MM.1S (cell line): ENCODE results near the gene PRSS27.
"Not testable (repeated sequence)": the region's sequence is repeated elsewhere in the genome, so short reads cannot be mapped to it uniquely, and the experiment has no call there.

ENCODE experiments used
- CTCF ChIP-seq: fragments of 300-600 bp; sonication (generic); IDR thresholded peaks from 2 replicates; pipeline ENCODE4 v1.5.1; 2016; ENCODE audit warnings: antibody characterized with exemption, low read length, mixed read lengths
- EZH2 ChIP-seq: fragments of 300-600 bp; sonication (generic); optimal IDR thresholded peaks from 2 replicates; pipeline ENCODE3; 2017; ENCODE audit warnings: low read depth, mild to moderate bottlenecking, antibody characterized with exemption, low read length, mixed read lengths
- EZH2phosphoT487 ChIP-seq: fragments of 300-600 bp; sonication (generic); IDR thresholded peaks from 2 replicates; pipeline ENCODE4 v1.6.1; 2018; ENCODE audit warnings: antibody characterized with exemption, low read length

GRCh38 chr16:2671193-2671592 lies 48.8 kb downstream of the PRSS27 start:
- not testable (repeated sequence) for TF ChIP-seq CTCF, EZH2, EZH2phosphoT487
